Right lobe of liver (tissue), 4 donors: ENCODE measurements around the gene KIAA0513.

Experiments used
- CTCF ChIP-seq, 4 donors: fragments of 200-600 bp in 3 of 4; fragments of 450-650 bp in 1 of 4; IDR thresholded peaks; one replicate each; pipeline versions ENCODE4 v1.5.1 to v1.8.0; 2016 to 2022; ENCODE audit warnings: antibody characterized with exemption in 4 of 4, mild to moderate bottlenecking in 2 of 4
- POLR2A ChIP-seq: fragments of 450-650 bp; IDR thresholded peaks from one replicate; pipeline ENCODE4 v1.6.1; 2017; ENCODE audit warnings: antibody characterized with exemption, mild to moderate bottlenecking
- donor health status: DM: no; HTN: no; CAD: no.
- donor health status: DM: no; HTN: no; CAD: no.
- donor health status: DM: no; HTN: yes; CAD: no.

- TF ChIP-seq POLR2A = no peak
- TF ChIP-seq CTCF (IDR thresholded peaks at IDR 0.05) = no peak
Observed at GRCh38 chr16:85091522-85091910, 63.9 kb downstream of the KIAA0513 start.
